MCF 10A (cell line): Measurements from ENCODE around the gene ARHGEF17. TPM values are rescaled to one million over a fixed set of nuclear protein-coding genes. Genes with fewer than 3 reads are reported as not detected.
A peak's percentile ranks its signal among the peaks of the same experiment; 100 is the strongest.

ENCODE experiments used
- BruUV-seq: library from RNA; stranded (reverse); fragments of 400-500 nt; replicated peaks from 2 replicates; lab custom pipeline; 2021; lab: Mats Ljungman, UMichigan
- CTCF ChIA-PET: fragments of 300-600 bp; sonication (Branson Sonifier 250); formaldehyde crosslinking; extraction: SDS; loops from one replicate; lab custom pipeline; 2021; ENCODE audit warnings: antibody characterized with exemption, inconsistent platforms; lab: Yijun Ruan, JAX
- POLR2A ChIA-PET: fragments of 300-600, 350-650 bp; sonication (Branson Sonifier 250); formaldehyde crosslinking; extraction: SDS; loops from one replicate; lab custom pipeline; 2020; ENCODE audit warnings: antibody characterized with exemption, inconsistent platforms; lab: Yijun Ruan, JAX
- DNase-seq: peaks from one replicate; pipeline ENCODE4 v3.0.0-alpha.2; 2018; ENCODE audit not compliant: unreplicated experiment
- H3K27ac Mint-ChIP-seq: one replicate; pipeline ENCODE4 v1.8.0; 2022; ENCODE audit warnings: mild to moderate bottlenecking, low read depth, mixed read lengths; ENCODE audit not compliant: unreplicated experiment
- H3K27me3 Mint-ChIP-seq: one replicate; pipeline ENCODE4 v1.8.0; 2022; ENCODE audit warnings: mixed read lengths; ENCODE audit not compliant: insufficient read depth, unreplicated experiment
- H3K36me3 Mint-ChIP-seq: one replicate; pipeline ENCODE4 v1.8.0; 2022; ENCODE audit warnings: mild to moderate bottlenecking, moderate library complexity, mixed read lengths; ENCODE audit not compliant: insufficient read depth, unreplicated experiment
- H3K4me1 Mint-ChIP-seq: one replicate; pipeline ENCODE4 v1.8.0; 2022; ENCODE audit warnings: mixed read lengths; ENCODE audit not compliant: insufficient read depth, unreplicated experiment
- H3K4me3 Mint-ChIP-seq: one replicate; pipeline ENCODE4 v1.8.0; 2022; ENCODE audit warnings: mild to moderate bottlenecking, moderate library complexity, mixed read lengths; ENCODE audit not compliant: unreplicated experiment
- H3K9me3 Mint-ChIP-seq: one replicate; pipeline ENCODE4 v1.8.0; 2022; ENCODE audit warnings: mixed read lengths; ENCODE audit not compliant: unreplicated experiment
- CTCF ChIP-seq: fragments of 200-600 bp; IDR thresholded peaks from one replicate; pipeline ENCODE4 v1.8.0; 2022; ENCODE audit warnings: antibody characterized with exemption, mild to moderate bottlenecking; ENCODE audit not compliant: unreplicated experiment
- intact Hi-C: fragments of 100-400 bp; cut with micrococcal nuclease; formaldehyde crosslinking; loops from 2 replicates; pipeline ENCODE4 v1.14.1; 2022
- total RNA-seq: library from RNA; stranded (reverse); gene quantifications from 2 replicates; pipeline ENCODE4 v1.2.3, GENCODE V29; 2022

Gene ARHGEF17
- total RNA-seq, 1 experiment from 2014 or later = 27.6 TPM

- POLR2A ChIA-PET = no interaction called here
- TF ChIP-seq CTCF = peak; percentile 88
These were observed 12.7 kb upstream of the ARHGEF17 start for GRCh38 chr11:73295241-73295995.

GRCh38 chr11:73295996-73296318 lies 12.1 kb upstream of the ARHGEF17 start:
- no peak for TF ChIP-seq CTCF
- H3K27ac Mint-ChIP-seq = no peak overlapping the region
- H3K27me3 Mint-ChIP-seq = no peaks in the 10 kb centered on the region
- ChIA-PET CTCF (interaction anchor here (0.6 to 1.6 kb wide), 3 partner anchors 13 to 548 kb away, joined by 3 to 4 read pairs (median 3); no protein-coding TSS in a partner anchor), POLR2A (no interaction called here)
- H3K9me3 Mint-ChIP-seq = no peaks in the 10 kb centered on the region
- H3K36me3 Mint-ChIP-seq = peaks cover 6% of the 10 kb centered on the region
- no TSS peak for BruUV-seq
- H3K4me1 Mint-ChIP-seq = peaks cover 5% of the 10 kb centered on the region
- no peak for DNase-seq
- intact Hi-C loops = loop anchor here (1.0 kb wide), 2 partner anchors 39 to 97 kb away; no protein-coding TSS in a partner anchor
- H3K4me3 Mint-ChIP-seq = no peak overlapping the region

More at GRCh38 chr11:73295241-73295995, 12.7 kb upstream of the ARHGEF17 start:
- peaks cover 6% of the 10 kb centered on the region for H3K36me3 Mint-ChIP-seq
- DNase-seq = peak; percentile 80
- intact Hi-C loops = loop anchor here (1.0 kb wide), 2 partner anchors 40 to 98 kb away; no protein-coding TSS in a partner anchor
- H3K27me3 Mint-ChIP-seq = no peaks in the 10 kb centered on the region
- no peaks in the 10 kb centered on the region for H3K9me3 Mint-ChIP-seq
- BruUV-seq = no TSS peak
- peaks cover 5% of the 10 kb centered on the region for H3K4me1 Mint-ChIP-seq
- CTCF ChIA-PET = interaction anchor here (0.6 to 1.6 kb wide), 14 partner anchors 9 to 549 kb away, joined by 3 to 8 read pairs (median 4); partner anchors contain the start of gene P2RY6
- H3K27ac Mint-ChIP-seq = no peak overlapping the region
- H3K4me3 Mint-ChIP-seq = no peak overlapping the region

- intact Hi-C loops = no loop called here
- Mint-ChIP-seq H3K27ac (no peak overlapping the region), H3K4me1 (peaks cover 5% of the 10 kb centered on the region), H3K4me3 (no peak overlapping the region), H3K27me3 (no peaks in the 10 kb centered on the region), H3K9me3 (no peaks in the 10 kb centered on the region), H3K36me3 (peaks cover 6% of the 10 kb centered on the region)
- no TSS peak for BruUV-seq
- POLR2A ChIA-PET = no interaction called here
- DNase-seq = no peak
- no peak for TF ChIP-seq CTCF
- CTCF ChIA-PET = interaction anchor here (1.6 to 2.8 kb wide), 3 partner anchors 10 to 364 kb away, joined by 3 to 17 read pairs (median 10); no protein-coding TSS in a partner anchor
These were observed 11.4 kb upstream of the ARHGEF17 start for GRCh38 chr11:73296501-73297230.

- intact Hi-C loops = no loop called here
- Mint-ChIP-seq H3K9me3 (no peaks in the 10 kb centered on the region), H3K36me3 (peaks cover 6% of the 10 kb centered on the region), H3K27me3 (no peaks in the 10 kb centered on the region), H3K4me1 (peaks cover 5% of the 10 kb centered on the region), H3K27ac (no peak overlapping the region), H3K4me3 (no peak overlapping the region)
- ChIA-PET CTCF (interaction anchor here (0.6 to 6.6 kb wide), 7 partner anchors 8 to 424 kb away, joined by 3 to 38 read pairs (median 10); no protein-coding TSS in a partner anchor), POLR2A (no interaction called here)
- no peak for DNase-seq
- no TSS peak for BruUV-seq
- TF ChIP-seq CTCF = no peak
These were observed 10.9 kb upstream of the ARHGEF17 start for GRCh38 chr11:73297231-73297590.
